HG03565 (cell line): ENCODE results near the gene MGAT5.

Experiments used
- ATAC-seq: cut with Tn5 transposase; IDR thresholded peaks from one replicate; pipeline ENCODE4 v1.9.1; 2021; ENCODE audit warnings: mild to moderate bottlenecking, moderate library complexity; ENCODE audit not compliant: unreplicated experiment

The MGAT5 gene

DNA sequence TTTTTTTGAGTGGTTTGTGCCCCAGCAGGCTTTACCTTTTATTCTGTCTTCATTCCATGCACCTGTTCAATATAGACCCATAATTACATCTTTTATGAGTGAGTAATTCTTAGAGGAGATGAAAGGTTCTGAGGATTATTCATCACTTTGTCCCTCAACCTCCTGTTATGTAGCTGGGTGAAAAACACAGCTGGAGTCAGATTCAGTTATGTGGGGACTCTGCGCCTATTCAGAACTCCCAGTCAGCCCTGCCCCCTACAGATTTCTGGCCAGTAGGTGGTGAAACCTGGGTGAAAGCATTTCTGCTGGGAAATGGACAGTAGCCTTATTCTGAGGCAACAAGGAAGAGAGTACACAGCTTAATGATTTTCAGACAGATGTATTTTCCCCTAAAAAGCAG is 107.8 kb downstream of the MGAT5 start:
- no peak for ATAC-seq

DNA sequence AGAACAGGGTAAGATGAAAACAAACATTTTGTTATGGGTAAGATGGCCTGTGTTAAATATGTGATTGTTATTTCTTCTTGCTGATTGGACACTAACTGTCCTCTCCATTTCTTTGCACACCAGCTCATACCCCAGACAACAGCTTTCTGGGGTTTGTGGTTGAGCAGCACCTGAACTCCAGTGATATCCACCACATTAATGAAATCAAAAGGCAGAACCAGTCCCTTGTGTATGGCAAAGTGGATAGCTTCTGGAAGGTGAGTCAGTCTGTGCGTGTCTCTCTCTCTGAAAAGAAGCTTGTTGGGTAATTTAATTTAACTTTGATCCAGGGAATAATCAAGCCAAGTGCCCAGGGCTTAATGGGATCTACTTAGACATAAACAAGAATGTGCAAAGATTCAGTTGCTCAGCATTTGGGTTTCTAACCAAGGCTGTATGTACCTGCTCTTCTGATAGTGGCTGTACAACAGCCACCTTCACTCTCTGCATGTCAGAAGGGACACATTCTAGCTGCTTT is 108.3 kb downstream of the MGAT5 start:
- ATAC-seq: no peak

DNA sequence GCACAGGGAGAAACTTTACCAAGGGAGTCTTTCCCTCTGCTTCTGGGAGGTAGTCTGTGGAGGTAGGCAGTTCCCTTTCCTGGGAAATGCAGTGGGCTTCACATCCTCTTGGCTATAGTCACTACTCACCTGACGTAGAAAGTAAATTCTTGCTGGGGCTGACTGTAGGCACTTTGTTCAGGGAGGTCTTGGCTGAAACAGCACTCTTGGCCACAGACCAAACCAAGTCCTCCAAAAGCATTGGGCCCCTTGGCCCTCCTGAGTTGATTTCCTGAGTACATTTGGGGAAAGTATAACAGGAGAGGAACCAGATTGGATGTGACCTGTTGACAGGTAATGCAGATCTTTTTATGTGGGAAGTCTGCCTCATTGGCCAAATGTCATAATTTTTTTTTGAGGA is 108.9 kb downstream of the MGAT5 start:
- ATAC-seq: no peak

DNA sequence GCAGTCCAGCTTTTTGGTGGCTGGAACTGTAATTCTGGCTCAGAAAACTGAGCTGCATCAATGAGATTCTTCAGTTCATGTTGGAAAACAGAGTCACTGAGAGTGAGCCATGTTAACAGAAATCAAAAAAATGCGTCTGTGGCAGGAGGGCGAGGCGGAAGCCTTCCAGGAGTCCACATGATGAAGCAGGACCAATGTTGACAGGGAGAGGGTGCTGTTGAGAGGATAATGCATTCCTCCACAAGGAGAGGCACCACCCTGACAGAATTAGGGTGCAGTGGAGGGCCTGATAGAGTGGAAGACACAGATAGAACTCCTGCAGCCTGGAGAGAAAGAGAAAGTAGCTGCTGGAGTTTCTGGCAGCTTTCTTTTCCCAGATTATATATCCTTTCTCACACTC is 111.5 kb downstream of the MGAT5 start:
- ATAC-seq: no peak

DNA sequence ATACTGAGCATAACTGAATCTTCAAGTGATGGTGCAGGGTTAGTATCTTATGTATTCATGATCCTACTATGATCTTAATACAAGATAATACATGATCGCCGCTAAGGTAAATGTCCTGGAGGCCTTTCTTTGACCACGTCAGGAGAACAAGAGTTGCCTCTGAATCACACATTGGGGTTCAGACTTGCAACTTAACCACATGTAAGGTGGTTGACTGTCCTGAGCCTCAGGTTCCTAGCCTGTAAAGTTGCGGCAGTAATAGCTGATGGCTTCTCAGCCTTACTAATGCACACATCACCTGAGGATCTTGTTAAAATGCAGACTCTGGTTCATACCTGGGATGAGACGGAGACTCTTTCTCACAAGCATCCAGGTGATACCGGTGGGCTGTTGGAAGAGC is 112.5 kb downstream of the MGAT5 start:
- no peak for ATAC-seq

DNA sequence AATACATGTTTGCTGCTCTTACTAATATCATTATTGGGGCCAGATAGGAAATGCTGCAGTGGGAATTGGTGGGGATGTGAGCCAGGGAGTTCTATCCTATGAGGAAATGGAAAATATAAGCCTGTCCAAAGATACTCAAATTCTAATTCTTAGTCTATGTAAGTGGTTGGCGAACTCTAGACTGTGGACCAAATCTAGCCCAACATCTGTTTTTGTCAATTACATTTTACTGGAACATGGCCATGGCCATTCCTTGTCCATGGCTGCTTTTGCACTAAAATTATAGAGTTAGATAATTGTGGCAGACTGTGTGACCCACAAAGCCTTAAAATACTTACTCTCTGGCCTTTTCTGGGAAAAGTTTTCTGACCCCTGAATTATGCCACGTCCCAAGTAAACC is 113.3 kb downstream of the MGAT5 start:
- no peak for ATAC-seq

DNA sequence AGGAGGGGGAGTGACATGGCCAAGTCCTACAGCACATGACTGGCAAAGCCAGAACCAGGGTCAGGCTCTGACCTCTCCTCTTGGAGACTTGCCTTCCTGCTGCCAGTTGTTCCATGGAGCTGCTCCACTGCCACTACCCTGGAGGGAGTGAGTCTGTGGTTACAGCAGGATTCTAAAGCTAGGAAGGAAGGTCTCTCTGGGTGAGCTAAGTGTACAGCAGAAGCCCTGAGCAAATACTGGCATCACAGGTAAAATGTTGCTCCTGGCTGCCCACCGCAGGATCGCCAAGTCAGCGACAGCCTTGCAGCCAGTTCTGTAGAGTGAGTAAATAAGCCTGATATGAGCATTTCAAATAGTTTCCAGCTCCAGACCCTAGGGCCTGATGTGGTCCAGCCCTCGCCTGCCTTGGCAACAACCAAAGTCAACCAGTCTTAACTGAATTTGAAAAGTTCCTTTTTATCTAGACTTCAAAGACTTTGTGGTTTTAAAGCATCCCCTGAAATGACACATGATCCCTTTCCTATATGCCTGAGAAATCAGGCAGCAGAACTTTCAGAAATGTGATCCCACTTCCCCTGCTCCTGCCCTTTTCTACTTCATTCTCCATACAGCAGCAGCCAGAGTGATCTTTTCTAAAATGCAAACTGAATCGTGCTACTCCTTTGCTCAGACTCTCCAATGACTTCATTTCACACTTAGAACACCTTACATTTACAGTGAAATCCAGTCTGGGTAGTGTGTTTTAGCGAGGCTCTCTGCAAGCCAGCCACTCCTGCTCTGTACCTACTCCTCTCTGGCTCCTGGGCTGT is 114.3 kb downstream of the MGAT5 start:
- no peak for ATAC-seq

DNA sequence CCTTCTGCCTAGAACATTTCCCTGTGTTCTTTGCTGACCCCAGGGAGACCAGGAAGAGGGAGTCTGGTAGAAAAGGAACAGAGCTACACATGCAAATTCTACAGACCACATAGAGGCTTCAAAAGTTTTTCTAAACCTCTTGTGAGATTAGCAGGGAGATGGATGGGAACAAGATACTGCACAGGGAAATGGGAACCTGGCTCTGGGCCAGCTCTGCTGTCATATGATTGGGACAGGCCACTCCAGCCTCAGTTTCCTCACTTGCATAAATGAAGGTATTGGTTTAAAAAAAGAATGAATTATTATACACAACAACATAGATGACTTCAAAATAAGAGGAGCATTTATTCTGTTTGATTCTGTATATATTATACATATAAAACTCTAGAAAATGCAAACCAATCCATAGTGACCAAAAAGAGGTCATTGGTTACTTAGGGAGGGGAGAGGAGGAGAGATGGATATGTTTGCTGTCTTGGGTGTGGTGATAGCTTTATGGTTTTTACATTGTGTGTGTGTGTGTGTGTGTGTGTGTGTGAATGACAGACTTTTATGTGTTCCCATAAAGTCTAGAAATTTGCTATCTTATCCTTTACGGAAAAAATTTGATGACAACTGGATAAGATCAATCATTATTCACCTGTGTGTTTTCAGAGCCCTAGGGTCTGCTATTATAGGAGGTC is 115.5 kb downstream of the MGAT5 start:
- no peak for ATAC-seq

DNA sequence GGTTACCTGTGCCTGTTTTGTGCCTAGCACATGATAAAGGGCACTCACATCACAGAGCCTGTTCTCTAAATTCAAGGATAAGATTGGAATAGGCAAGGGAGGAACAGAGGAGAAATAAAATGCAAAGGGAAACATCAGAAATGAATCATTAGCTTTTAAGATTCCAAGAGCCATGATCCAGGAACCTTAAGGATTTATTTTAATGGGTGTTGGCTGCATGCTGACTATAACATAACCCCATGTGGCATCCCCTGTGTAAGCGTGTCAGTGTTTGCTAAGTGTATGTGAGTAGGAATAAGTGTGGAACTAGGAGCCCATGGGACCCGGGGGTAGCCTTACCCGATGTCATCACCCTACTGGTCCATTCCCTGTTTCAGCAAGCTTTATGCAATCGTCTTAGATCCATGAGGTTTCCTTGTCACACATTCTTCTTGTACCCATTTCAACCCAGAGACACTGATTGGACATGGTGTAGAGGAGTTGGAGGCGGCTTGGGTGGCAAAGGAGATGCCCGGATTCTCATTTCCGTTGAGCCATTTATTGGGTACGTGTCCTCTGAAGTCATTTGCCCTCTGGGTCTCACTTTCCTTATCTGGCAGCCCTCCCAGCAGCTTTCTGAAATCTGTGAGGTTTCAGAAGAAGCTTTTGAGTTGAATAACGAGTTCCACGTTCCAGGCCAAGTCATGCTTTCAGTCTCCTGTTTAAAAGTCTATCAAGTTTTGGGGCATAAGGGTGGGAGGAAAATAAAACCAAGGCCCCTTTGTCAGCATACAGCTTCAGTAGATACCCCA is 117.0 kb downstream of the MGAT5 start:
- ATAC-seq: no peak

DNA sequence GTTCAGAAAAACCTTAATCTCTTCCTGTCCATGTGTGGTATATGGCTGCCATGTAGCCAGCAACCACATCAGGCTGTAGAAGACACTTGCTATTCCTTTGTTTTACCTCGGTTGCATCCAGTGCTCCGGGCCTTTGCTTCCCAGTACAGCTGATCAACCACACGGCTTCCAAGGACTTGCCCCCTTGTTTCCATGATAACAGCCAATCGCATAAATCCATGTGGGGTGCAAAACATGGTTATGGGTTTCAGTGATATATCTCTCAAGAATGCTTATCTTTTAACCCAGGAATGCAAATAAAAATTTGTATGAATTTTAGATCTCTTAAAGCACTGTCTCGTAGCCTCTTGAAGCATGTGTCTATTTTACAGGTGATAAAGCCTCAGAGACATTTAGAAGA is 118.3 kb downstream of the MGAT5 start:
- no peak for ATAC-seq

DNA sequence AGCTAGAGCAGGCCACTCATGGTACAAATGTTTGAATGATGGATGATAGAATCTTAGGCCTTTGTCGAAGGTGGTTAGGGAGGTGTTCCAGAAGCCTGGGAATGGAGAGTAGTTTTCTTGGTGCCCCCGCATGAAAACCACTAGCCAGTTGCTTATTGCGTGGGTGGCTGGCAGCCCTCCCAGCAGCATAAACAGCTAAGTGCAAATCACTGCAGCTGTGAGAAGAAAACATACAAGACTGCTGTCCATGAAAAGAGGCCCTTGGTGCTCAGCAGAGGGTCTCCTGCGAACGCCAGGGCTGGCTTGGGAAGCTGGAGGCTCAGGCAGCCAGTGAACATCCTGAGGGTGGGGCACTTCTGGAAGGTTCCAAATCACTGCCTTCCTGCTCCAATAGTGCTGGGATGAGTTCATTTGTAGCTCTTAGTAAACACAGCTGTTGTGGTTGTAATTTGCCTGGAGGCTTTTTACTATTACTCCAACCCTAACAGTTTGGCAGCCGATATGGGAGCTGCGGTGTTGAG is 118.8 kb downstream of the MGAT5 start:
- no peak for ATAC-seq

DNA sequence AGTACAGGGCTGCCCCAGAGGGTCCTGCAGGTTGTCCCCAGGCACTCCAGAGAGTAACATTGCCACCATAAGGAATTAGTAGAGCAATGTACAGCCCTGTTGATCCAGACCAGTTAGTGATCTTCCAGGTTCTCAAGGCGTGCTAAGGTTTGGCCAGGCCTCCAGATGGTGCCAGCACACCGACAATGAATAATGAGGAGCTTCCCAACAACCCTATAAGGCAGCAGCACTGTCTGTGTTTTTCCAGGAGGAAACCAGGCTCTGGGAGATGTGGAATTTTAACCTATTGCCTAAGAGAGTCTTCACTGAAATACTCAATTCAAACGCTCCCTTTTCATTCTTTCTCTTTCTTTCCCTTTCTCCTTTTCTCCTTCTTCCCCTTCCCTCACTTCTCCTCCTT is 122.1 kb downstream of the MGAT5 start:
- ATAC-seq: no peak

DNA sequence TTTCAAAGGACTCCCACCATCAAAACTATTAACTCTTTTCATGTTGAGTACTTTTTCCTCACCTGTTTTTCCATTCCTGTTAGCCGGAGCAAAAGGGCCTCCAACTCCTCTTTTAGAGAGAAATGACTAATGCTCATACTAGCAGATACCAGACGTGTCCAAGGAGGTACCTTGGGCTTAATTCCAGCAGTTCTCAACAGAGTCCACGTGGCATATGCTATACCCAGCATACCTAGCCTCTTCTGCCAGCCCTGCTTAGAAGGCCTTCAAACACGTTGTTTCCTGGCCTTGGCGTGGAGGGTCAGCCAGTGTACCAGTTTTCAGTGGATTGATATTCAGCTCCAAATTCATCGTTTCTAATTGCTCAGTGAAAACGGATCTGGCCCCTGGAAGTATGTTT is 123.9 kb downstream of the MGAT5 start:
- no peak for ATAC-seq

DNA sequence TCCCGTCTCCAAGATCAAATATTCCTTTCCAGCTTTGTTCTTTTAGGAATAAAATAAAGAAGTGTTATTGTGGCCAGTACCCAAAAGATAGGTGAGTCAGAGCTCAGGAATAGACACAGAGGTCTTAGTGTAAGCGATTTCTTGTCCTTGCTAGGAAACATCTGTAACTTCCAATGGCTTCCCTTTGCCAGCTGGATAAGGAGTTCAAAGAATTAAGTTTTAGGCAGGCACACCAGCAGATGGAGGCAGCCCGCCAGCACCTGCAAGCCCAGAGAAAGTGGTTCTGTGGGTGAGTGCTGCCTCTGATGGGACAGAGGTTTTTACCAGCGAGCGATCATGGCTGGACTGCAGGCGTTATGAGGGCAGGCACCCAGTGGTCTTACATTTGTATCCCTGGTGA is 125.4 kb downstream of the MGAT5 start:
- no peak for ATAC-seq

DNA sequence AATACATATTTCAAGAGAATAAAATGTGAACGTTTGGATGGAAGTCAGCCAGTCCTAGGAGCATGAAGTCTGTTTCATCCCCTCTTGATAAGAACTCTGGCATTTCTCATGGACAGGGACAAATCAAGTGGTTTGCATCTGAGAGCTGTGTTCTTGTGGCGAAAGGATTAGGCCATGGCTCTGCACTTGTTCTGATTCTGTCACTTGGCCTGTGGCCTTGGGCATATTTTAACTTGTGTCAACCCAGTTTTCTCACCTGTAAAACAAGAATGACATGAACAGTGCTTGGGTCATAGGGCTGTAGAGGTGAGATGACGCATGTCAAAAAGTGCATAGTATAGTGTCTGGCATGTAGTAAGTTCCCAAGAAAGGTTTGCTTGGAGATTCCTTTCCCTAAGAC is 125.8 kb downstream of the MGAT5 start:
- ATAC-seq: no peak

DNA sequence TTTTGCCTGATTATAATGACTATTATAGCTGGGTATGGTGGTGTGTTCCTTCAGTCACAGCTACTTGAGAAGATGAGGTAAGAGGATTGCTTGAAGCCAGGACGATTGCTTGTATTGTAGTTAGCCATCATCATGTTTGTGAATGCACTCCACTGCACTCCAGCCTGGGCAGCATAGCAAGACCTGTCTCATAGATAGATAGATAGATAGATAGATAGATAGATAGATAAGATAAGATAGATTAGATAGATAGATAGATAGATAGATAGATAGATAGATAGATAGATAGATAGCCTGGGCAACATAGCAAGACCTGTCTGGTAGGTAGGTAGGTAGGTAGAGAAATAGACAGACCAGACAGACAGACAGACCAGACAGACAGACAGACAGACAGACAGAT is 127.3 kb downstream of the MGAT5 start:
- ATAC-seq: no peak

DNA sequence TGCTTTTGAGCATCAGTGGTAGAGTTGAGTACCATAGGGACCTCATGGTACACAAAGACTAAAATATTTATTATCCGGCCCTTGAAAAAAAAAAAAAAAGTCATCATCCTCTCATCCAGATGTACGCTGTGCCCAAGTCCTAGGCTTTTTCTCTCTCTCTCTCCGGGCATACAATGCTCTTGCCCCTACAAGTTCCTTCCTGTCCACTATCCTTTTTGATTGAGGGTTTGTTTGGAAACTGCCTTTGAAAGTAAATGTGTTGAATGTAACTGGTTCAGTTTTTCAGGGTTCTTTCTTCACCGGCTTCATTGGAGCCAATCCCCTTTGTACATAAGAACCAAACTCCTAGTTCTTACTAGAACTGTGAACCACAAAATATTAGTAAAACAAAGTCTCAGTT is 130.3 kb downstream of the MGAT5 start:
- ATAC-seq: no peak

DNA sequence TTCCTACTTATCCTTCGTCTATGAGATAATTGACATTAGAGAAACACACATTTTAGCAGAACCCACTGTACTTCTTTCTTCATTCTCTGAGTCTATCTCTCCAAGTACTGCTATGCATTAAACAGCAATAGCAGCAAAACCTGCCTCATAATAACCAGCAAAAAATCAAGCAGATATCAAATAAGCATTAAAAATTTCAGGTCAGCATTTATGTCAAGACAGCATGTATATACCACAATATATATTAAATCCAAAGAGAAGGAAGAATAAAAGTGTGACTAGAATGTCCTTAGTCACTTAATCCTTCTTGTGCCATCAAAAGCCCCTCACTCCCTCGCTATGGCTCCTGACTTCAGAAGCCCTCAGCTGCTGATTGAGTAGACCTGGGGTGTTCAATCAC is 131.3 kb downstream of the MGAT5 start:
- no peak for ATAC-seq

DNA sequence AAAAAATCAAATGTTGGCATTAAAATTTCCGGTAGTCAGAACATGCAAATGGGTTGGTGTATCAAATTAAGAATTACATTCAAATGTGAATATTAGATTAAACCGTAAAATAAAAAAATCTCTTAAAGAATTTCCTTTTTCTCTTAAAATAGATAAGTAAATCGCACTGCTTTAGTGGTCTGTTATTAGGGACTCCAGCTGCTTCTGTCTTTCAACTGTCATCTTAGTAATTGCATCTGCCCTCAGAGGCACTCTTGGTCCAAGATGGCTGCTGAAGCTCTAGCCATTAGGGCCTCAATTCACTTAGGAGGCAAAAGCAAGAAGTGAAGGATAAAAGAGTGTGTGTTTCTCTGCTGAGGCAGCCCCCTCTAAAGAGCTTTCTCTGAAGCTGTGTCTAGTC is 132.4 kb downstream of the MGAT5 start:
- ATAC-seq: no peak

DNA sequence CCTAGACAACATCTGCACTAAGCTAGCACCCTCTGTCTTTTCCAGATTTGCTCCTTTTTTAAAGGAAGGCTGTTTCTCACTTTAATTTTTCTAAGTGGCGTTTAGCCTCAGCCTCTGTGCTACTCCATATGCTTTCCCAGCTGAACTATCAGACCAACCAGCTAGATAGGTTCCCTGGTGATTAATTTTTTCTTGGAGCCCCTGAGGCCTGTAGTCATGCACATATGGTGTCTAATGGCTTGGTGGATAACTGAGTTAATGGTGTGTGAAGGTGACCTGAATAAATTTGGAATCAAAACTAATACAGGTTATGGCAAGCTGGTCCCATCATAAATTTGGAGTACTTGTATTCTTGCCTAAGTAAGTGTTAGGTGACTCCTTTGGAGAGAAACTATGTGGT is 135.5 kb downstream of the MGAT5 start:
- ATAC-seq: no peak

DNA sequence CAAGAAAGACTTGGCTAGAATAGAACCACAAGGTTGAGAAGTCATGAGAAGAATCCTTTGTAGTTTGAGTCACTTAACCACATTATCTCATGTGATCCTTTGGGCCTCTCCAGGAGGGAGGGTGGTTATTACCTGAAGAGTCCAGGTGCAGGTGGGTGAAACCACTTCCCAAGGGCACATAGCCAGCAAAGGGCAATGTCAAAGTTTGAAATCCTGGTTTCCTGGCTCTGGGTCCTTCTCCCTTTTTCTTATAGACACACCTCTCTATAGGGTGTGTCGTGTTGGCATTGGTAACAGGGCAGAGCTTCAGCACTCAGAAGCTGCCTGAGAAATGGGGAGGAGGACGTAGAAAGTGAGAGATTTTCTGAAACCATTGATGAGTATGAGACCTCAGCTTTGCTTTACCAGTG is 137.9 kb downstream of the MGAT5 start:
- ATAC-seq: peak; percentile 86
